Left colon (tissue), 2 donors: ENCODE results near the gene BCORL1. TPM values are rescaled to one million over a fixed set of nuclear protein-coding genes. Genes with fewer than 3 reads are reported as not detected.

Source experiments
- ATAC-seq: fragments of 200-7000 bp; cut with Tn5 transposase; one replicate; pipeline ENCODE4 v1.9.1; 2020; ENCODE audit warnings: mild to moderate bottlenecking, moderate library complexity
- DNase-seq, 2 donors: peaks; one replicate each; pipeline ENCODE4 v3.0.0-alpha.2; 2020
- intact Hi-C, 2 donors: fragments of 100-400 bp; cut with DNase I in 1 of 2; cut with micrococcal nuclease in 1 of 2; formaldehyde crosslinking; loops; one replicate each; pipeline versions ENCODE4 v1.11.2 to v1.14.0; 2022; cut with DNase I, micrococcal nuclease
- long read RNA-seq: library from polyadenylated mRNA; unstranded; transcript quantifications from one replicate; pipeline ENCODE4 v2.0.0, GENCODE V29; 2021
- total RNA-seq, 2 donors: library from RNA; stranded (reverse); fragmentation: NEBNext Ultra II Directional; extraction: Animal tissue kit (Norgen Biotek cat#: 25700); gene quantifications; one replicate each; pipeline ENCODE4 v1.2.1, GENCODE V29; 2021
- donor health status: DM: no; HTN: no; CAD: no.
- donor health status: DM: yes; HTN: yes; CAD: no.

BCORL1 gene
- total RNA-seq = 10 to 100 TPM; 10.6 to 12.2 TPM
- long read RNA-seq, partial matches to known transcripts = 1 of 2 reads
- long read RNA-seq, other reads (novel, unspliced or antisense) = 1 of 2 reads

GRCh38 chrX:129982300-129983251 lies at the start of gene BCORL1:
Gene BCORL1, plus strand, starts transcription at chrX:129982635. Its CDS starts 22,597 bp downstream, at chrX:130005232.
- DNase-seq = peak; percentile 85 to 93
- peak; percentile 89 for ATAC-seq
- intact Hi-C loops = no loop called here

GRCh38 chrX:129932821-129933321 lies 49.6 kb upstream of the BCORL1 start:
- intact Hi-C loops = no loop called here
- DNase-seq (peak in 1 of 2 donors; percentile 47), ATAC-seq (no peak)

- ATAC-seq (no peak), DNase-seq (no peak)
- intact Hi-C loops = no loop called here
Measured at GRCh38 chrX:129933700-129934099, 48.7 kb upstream of the BCORL1 start.

- intact Hi-C loops = no loop called here
- DNase-seq (no peak), ATAC-seq (no peak)
Measured at GRCh38 chrX:129934461-129934860, 48.0 kb upstream of the BCORL1 start.

GRCh38 chrX:129934952-129935351 lies 47.5 kb upstream of the BCORL1 start:
- DNase-seq (no peak), ATAC-seq (no peak)
- intact Hi-C loops = no loop called here

- ATAC-seq (no peak), DNase-seq (no peak)
- intact Hi-C loops = no loop called here
Measured at GRCh38 chrX:129938081-129938480, 44.4 kb upstream of the BCORL1 start.

- ATAC-seq = no peak
- intact Hi-C loops = no loop called here
- DNase-seq = no peak
Measured at GRCh38 chrX:129939986-129940385, 42.4 kb upstream of the BCORL1 start.

- no peak for DNase-seq
- intact Hi-C loops = no loop called here
- ATAC-seq = no peak
Measured at GRCh38 chrX:129940721-129941120, 41.7 kb upstream of the BCORL1 start.

- no peak for ATAC-seq
- intact Hi-C loops = no loop called here
- DNase-seq = no peak
Measured at GRCh38 chrX:129945131-129945530, 37.3 kb upstream of the BCORL1 start.

- ATAC-seq (no peak), DNase-seq (no peak)
- intact Hi-C loops = no loop called here
Measured at GRCh38 chrX:129953334-129953648, 29.1 kb upstream of the BCORL1 start.

- DNase-seq = no peak
- no peak for ATAC-seq
- intact Hi-C loops = no loop called here
Measured at GRCh38 chrX:129953881-129954280, 28.6 kb upstream of the BCORL1 start.

GRCh38 chrX:129954804-129955203 lies 27.6 kb upstream of the BCORL1 start:
- intact Hi-C loops = no loop called here

GRCh38 chrX:129955682-129956081 lies 26.8 kb upstream of the BCORL1 start:
- DNase-seq (no peak), ATAC-seq (no peak)
- intact Hi-C loops = no loop called here

More at GRCh38 chrX:129954804-129955203, 27.6 kb upstream of the BCORL1 start:
- no peak for ATAC-seq
- DNase-seq = no peak

GRCh38 chrX:129956145-129956544 lies 26.3 kb upstream of the BCORL1 start:
- DNase-seq = no peak
- intact Hi-C loops = no loop called here
- no peak for ATAC-seq

GRCh38 chrX:129956765-129957164 lies 25.7 kb upstream of the BCORL1 start:
- ATAC-seq (no peak), DNase-seq (no peak)
- intact Hi-C loops = no loop called here

GRCh38 chrX:129957241-129958082 lies 25.0 kb upstream of the BCORL1 start:
- ATAC-seq (peak; percentile 71), DNase-seq (peak; percentile 74 to 79)
- intact Hi-C loops = no loop called here

GRCh38 chrX:129958083-129958465 lies 24.4 kb upstream of the BCORL1 start:
- intact Hi-C loops = no loop called here
- ATAC-seq (no peak), DNase-seq (no peak)

GRCh38 chrX:129958814-129959492 lies 23.5 kb upstream of the BCORL1 start:
- ATAC-seq = no peak

GRCh38 chrX:129959493-129959832 lies 23.0 kb upstream of the BCORL1 start:
- ATAC-seq (peak; percentile 40), DNase-seq (peak in 1 of 2 donors; percentile 43)
- intact Hi-C loops = no loop called here

More at GRCh38 chrX:129958814-129959492, 23.5 kb upstream of the BCORL1 start:
- intact Hi-C loops = no loop called here
- no peak for DNase-seq
